ENCODE data around the gene PKDCC.
"Not testable (repeated sequence)": the region's sequence is repeated elsewhere in the genome, so short reads cannot be mapped to it uniquely, and the experiment has no call there.

Gene PKDCC

GRCh38 chr2:42030200-42030759 is 17.5 kb upstream of the PKDCC start:
- no peak for DNase-seq

- DNase-seq: peak in 5 of 51 donors; percentile 7 to 36 (median 19)
Observed at GRCh38 chr2:42030829-42031228, 17.0 kb upstream of the PKDCC start.

DNA sequence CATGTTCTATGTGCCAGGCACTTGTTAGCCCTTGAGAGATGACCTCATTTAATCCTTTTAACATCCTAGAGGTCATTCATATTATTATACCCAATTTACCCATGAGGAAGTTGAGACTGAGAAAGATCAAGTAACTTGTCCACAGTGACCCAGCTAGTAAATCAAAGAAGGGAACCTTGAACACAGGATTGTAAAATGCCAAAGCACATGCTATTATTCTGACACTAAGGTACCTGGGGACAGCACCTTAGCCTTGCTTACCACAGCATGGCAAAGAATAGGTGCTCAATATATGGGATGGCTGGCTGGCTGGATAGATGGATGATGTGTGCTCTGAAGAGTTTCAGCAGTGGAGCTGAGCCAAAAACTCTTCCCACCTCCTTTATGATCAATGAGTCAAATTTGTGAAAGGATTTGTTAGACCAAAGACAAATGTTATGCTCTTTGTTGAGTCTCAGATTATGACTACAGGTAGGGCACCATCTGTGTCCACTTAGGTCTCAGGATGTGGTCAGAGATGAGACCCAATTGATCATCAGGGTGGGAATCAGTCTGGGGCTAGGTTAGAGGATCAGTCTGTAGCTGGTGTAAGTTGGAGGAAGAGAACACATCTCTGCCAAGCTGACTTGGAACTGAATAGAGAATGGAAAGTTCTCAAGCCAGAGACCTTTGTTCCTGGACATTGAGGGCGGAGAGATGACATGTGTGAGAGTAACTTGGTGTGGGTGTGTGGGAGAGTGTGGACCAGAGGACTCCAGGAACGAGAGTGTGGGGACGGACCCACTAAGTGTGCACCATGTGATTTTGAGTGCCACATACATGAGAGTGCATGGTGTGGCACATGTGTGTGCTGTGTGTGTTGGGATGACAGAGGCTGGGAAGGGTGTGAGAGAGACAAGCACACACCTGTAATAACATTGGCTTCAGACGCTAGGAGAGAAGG is 16.3 kb upstream of the PKDCC start:
- DNase-seq: no peak

GRCh38 chr2:42032224-42032620 is 15.6 kb upstream of the PKDCC start:
- no peak for DNase-seq

- no peak for DNase-seq
Observed at GRCh38 chr2:42032745-42033144, 15.1 kb upstream of the PKDCC start.

- not testable (repeated sequence) for DNase-seq
Observed at GRCh38 chr2:42034096-42034495, 13.7 kb upstream of the PKDCC start.

- DNase-seq: no peak
Observed at GRCh38 chr2:42035241-42035640, 12.6 kb upstream of the PKDCC start.

- DNase-seq: no peak
Observed at GRCh38 chr2:42036413-42036812, 11.4 kb upstream of the PKDCC start.

DNA sequence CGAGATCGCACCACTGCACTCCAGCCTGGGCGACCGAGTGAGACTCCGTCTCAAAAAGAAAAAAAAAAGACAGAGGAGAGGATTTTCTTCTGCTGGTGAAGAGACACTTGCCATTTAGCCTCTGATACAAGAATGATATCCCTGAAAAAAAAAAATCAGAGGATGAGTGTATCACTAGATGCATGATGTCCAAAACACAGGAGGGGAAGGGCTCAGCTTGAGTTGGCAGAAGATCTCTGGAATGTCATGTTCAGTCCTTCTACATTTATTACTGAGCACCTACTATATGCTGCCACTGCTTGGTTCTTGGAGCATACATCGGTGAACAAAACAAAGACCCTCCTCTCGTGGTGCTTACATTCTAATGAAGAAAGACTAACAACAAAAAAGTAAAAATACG is 10.9 kb upstream of the PKDCC start:
- no peak for DNase-seq

- DNase-seq: no peak
Observed at GRCh38 chr2:42040643-42041278, 7.1 kb upstream of the PKDCC start.

DNA sequence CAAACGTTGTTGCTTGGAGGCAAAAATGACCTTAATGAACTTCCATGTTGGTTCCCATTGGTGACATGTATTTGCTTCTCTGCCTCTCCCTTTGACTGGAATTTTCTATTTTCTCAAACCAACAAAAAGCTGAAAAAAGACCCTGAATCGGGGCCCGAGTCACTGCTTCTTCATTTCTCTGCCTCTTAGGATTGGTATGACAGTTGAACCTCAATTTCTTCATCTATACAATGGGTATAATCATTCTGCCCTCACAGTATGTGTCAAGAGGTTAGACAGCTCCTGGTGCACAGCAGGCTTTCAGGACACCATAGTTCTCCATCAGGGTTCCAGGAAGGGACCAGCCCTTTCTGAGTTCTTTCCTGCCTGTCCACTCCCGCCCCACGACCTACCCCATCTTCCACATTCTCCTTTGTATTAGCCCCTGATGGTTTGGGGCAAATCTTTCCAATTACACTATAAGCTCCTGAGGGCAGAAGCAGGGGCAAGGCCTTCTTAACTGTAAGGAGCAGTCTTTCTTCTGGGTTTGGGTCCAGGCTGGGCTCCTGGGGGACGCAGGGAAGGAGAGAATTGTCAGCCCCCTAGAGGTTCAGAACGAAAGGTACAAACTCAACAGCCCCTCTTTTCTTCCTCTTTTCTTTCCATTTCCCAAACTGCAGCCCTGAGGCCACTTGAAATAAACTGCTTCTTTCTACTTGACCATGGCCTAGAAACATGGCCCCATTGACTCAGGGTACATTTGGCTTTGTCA is 6.3 kb upstream of the PKDCC start:
- DNase-seq: no peak

- DNase-seq: no peak
Observed at GRCh38 chr2:42042631-42043355, 5.0 kb upstream of the PKDCC start.

DNA sequence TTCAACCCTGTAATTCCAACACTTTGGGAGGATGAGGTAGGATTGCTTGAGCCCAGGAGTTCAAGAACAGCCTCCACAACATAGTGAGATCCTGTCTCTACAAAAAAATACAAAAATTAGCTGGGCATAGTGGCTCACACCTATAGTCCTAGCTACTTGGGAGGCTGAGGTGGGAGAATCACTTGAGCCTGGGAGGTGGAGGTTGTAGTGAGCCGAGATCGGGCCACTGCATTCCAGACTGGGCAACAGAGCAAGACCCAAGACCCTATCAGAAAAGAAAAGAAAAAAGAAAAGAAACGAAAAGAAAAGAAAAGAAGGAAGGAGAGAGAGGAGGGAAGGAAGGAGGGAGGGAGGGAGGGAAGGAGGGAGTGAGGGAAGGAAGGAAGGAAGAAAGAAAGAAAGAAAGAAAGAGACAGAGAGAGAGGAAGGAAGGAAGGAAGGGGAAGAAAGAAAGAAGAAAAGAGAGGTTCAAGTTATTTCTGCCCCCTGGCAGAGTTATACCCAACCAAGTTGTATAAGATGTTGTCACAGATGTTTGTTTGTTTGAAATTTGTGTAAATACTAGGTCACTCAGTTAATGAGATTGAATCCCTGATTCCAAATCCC is 3.9 kb upstream of the PKDCC start:
- no peak for DNase-seq

DNA sequence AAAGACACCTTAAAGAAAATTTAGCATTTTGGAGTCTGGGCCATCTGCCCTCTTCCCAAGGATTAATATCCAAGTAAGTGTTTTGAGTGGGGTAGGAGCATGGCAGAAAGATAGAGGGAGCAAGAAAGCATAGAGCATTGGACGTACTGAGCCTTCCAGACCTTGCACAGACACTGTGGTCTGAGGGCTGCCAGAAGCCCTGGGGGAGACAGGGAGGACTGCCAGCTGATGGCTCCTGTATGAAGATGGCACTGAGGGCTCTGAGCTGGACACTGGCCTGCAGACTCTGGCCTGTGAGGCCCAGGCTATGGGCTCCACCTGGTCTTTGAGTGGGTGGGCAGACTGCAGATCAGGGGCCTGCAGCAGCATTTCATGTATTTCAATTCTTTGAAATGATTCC is 2.9 kb upstream of the PKDCC start:
- DNase-seq: no peak

DNA sequence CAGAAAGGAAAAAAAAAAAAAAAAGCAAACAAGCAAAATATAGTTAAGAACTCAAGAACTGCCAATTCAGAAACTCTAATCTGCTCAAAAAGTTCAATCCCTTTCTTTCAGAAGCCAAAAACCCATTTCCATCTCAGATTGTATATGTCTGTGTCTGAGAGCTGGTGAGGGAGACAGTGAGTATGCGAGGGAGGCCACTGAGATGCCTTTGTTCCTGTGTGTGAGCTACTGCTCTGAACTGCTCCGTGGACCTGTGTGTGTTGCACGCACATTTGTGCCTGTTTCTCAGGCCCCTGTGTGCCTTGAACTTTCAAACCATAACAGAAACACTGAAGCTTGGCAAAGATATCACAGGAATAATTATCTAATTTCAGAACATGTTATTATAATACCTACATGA is 2.5 kb upstream of the PKDCC start:
- no peak for DNase-seq

DNA sequence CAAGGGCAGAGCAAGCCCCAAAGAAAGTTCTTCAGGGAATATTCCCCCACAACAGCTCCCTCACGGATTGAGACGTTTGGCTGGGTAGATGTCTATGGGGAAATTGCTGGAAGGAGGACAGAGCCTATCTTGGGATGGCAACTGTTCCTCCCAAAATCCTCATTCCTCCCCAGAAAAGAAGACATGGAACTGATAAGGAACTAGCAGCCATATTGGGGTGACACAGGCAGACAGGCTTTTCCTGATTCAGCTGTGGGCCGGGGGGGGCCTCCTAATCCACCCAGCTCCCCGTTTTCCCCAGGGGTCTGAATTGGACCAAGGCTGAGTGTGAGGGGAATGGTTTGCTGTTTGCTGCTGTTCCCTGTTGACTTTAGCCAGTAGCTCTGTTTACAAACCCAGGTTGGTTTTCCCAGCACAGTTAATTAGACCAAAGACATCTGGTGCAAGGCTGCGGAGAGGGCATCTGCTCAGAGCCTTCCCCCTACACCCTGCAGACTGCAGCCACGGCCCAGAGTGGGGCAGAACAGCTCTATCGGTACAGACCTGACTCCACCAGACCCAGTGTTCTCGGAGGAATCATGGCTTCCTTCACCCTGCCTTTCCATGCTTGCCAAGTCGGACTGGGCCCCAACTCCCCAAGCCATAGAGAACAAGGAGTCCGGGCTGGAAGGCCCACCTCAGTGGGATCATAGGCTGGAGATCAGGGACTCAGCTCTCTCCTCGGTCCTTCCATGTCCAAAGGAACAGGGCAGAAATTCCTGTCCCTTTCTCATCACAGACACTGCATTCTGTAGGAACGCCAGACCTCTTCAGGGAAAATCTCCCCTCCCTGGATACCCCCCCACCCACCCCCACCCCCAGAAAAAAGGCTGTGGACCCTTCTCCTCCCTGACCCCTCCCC is 1.7 kb upstream of the PKDCC start:
- no peak for DNase-seq

DNA sequence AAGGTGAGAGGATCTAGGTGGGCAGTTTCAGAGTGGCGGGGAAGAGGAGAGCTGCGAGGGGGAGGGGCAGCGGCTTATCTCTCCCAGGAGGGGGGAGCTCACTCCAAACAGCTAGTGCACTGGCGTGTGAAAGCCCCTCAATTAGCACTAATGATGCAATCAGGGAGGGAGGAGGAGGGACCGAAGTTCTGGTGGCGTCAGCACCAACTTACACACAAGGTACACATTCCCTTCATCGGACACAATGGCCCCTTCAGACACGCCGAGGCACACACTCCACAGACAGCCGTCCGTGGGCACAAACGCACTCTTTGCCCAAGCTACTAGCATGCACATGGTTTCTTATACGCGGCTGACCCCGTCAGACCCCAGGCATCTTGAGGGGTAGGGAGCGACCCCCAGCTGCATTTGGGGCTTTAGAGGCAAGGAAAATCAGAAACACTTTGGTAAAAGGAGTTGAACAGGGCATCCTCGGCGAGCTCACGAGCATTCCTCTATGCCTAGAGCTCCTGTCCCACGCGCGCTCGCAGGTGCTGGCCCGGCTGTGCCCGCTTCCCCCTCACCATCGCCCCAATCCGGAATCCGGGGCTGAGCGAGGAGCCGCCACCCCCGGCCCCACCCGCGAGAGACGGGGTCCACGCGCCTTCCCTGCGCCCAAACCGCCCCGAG is 868 bp upstream of the PKDCC start:
- DNase-seq: no peak

DNA sequence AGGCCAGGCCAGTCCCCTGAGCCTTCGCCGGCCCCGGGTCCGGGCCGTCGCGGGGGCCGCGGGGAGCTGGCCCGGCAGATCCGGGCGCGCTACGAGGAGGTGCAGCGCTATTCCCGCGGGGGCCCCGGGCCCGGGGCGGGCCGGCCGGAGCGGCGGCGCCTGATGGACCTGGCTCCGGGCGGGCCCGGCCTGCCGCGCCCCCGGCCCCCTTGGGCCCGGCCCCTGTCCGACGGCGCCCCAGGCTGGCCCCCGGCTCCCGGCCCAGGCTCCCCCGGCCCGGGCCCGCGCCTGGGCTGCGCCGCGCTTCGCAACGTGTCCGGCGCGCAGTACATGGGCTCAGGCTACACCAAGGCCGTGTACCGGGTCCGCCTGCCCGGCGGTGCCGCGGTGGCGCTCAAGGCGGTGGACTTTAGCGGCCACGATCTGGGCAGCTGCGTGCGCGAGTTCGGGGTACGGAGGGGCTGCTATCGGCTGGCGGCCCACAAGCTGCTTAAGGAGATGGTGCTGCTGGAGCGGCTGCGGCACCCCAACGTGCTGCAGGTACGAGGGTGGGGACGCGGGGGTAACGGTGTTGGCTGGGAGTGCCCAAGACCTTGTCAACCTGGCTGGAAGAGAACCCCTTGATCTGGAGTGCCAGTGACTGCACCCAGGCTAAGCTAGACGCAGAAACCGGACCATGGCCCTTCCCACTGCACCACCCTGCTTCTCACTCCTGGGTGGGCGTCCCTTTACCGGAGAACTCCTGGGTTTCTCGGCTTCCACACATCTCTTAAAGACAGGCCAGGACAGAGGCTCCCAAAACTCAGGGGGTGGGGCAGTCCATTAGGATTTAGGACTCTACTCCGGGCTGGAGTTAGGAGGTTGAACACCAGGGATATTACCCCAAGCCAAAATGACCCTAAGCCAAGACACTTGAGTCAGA is 739 bp downstream of the PKDCC start:
- peak in 2 of 51 donors; percentile 23 to 25 for DNase-seq
